NCI-H1436 (cell line): ENCODE results near the gene FHOD3.

Source experiments
- DNase-seq: peaks from one replicate; lab custom pipeline; 2025; lab: John Stamatoyannopoulos, UW

The FHOD3 gene

DNA sequence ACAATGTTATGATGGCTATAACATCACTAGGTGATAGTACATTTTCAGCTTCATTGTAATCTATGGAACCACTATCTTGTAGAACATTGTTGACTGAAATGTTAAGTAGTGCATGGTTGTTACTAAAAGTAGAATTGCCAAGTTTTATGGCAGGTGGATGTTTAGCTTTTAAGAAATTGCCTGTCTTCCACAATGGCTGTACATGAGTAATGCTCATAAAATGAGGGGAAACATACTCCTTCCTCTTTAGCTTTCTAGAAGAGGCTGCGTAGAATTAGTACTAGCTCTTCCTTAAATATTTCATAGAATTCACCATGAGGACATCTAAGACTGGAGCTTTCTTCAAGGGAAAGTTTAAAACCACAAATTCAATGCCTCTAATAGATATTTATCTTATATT lies 370.3 kb downstream of the FHOD3 start:
- no peak for DNase-seq

GRCh38 chr18:36668349-36668748 lies 370.8 kb downstream of the FHOD3 start:
- no peak for DNase-seq

DNA sequence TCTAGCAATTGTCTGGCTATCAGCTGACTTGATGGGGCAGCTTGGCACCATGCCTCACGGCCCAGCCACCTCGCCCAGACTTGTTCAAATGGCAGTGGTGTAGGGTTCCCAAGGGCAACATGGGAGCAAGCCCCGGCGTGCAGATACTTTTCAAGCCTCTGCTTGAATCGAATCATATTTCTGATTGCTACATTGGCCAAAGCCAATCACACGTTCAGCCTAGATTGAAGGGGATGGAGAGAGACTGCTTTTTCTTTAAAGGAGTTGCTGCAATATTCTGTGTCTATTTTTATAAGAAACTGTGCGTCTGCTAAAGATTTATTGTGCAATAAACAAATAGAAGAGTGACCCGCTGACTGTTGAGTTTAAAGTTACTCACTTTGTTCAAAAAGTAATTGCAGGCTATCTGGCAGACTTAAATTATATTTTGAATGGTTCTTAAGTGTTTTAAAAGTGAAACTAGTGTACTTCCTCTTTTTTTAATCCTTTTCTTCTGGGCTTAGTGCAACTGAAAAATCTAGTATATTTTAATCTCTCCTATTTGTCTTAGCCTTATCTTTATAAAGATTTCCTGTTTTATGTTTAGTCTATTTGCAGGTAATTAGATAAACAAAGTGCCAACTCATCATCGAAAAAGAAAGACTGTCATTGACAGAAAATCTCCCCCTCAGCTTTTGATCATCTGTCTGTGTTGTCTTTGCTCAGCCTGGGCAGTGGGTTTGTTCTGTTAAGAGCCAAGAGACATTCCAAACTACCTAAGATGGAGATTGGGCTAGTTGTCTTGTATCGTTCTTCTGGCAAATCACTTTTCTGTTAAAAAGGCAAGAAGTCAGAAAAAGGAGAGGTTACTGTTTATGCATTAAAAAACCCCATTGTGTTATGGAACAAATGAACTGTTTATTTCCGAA lies 375.2 kb downstream of the FHOD3 start:
- DNase-seq: peak; percentile 77

GRCh38 chr18:36673452-36673851 lies 375.9 kb downstream of the FHOD3 start:
- no peak for DNase-seq

DNA sequence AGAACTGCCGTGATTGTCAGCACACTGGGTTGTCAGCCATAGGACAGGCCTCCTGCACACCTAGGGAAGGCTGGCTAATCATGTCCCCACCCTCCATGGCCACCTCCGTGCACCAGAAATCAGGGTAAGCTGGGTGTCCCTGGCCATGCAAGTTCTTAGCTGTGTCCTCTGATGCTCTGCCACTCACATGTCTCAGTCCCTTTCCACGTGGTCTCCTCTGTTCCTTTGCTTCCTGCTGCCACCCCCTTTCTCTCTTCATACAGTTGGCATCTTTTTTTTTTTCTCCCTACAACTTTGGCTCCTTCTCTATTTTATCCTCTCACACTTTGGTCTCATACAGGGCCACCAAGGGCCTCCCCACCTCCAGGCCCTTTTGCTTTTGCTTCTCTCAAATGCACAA lies 377.6 kb downstream of the FHOD3 start:
- DNase-seq: no peak

DNA sequence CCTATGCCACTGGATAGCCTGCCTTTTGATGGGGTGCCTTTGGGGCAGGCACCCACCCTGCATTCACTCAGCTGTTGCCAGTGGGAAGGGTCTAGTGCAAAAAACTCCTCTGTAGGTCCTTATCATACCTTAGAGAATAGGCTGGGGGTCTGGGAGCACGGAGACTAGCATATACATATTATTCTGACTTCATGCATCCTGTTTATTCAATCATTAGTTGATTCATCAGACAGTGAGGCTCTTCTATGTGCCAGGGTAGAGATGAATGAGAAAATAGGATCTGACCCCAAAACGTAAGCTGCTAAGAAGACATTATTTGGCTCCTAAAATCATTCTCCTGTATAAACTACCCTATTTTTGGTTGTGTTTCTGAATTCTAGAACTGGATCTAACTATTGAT lies 378.0 kb downstream of the FHOD3 start:
- no peak for DNase-seq

DNA sequence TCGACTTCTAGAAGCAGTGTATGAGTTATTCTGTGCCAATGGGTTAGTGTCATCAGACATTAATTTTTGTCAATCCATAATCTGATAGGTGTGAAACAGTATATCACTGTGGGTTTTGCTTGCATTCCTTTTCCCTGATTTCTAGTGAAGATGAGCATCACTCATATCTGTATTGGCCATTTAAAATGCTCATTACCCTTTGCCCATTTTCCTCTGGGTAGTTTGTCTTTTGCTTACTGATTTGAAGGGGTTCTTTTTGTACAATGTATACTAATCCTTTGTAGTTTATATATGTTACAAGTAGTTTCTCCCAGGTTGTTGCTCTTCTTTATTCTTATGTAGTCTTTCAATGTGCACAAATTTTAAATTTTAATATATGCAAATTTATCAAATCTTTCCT lies 379.1 kb downstream of the FHOD3 start:
- no peak for DNase-seq

- no peak for DNase-seq
Measured at GRCh38 chr18:36680042-36680441, 382.5 kb downstream of the FHOD3 start.

DNA sequence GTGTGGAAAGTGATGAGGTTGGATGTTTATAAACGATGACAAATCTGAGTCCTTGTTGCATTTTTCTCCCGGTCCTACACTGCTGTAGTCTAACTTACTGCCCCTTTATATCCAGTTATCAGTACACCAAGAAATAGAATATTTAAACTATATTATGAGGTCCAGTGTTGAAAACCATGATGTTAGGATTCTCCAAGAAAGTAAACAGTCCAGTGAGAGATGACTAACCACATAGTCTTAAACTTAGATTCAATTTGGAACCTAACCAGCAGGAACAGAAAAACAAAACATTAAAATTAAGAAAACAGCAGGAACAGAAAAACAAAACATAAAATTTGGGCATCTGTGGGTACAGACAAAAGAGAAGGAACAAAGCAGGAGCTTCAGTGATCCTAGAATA lies 388.1 kb downstream of the FHOD3 start:
- DNase-seq: no peak

- peak; percentile 63 for DNase-seq
Measured at GRCh38 chr18:36688020-36688965, 390.8 kb downstream of the FHOD3 start.

DNA sequence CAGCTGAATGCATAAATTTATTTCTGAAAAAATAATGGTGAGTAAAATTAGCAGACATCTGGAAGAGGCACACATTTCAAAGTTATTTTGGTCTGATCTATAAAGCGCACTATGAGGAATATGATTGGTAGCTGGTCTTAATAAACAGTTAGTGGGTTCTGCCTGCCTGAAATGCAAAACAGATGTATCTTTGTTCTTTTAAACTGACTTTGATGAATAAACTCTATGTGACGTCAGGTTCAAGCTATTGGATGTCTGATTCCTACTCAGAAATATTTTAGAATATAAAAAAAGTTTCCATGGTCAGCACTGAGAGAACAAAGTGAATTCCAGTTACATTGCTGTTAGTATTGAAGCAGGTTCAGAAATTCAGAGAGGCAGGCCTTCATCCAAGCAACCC lies 394.9 kb downstream of the FHOD3 start:
- DNase-seq: no peak

- DNase-seq: no peak
Measured at GRCh38 chr18:36692921-36693332, 395.4 kb downstream of the FHOD3 start.

DNA sequence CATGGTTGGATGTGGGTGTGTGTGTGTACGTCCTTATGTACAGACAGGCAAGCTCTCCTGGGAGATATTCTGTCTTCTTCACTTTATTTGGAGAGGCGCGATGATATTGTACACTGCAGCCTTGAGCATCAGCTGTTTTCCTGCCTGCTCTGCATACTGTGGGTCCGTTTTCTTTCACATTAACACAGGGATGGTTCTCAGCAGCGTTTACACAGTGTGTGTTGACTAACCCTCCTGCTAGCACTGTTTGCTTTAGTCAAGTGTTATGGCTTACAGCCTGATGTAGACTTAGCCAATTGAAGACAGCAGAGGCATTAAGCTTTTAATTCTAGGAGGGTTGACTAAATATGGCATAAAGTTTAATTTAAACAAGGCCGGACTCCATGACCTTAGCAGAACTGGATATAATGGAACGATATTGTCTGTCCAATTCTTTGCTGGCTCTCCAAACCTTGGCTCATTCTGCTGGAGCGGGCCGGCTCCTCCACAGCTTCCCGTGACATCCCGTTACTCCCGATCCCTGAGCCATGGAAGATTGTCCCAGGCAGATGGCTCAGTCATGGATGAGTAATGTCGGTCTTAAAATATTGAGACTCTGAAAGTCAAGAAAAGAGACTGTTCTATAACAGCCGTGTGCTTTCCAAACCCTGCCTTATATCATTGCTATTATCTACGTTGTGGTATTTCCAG lies 396.6 kb downstream of the FHOD3 start:
- DNase-seq: peak; percentile 48

DNA sequence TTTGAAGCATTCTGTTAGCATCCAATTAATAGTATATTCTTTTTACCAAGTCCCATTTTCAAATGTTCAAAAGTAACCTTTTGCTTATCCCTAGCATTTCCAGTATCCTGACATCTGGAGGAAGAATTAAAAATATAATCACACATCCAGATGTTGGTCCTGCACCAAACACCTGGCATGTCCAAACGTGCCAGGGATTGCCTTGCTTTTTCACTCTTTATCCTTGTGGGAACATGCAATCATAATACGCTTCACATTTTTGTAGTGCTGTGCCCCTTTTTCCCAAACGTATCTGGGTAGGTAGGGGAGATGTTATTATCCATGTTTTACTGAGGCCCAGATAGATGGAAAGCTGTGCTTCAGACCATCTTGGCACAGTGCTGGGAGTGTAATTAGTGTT lies 398.3 kb downstream of the FHOD3 start:
- DNase-seq: no peak

DNA sequence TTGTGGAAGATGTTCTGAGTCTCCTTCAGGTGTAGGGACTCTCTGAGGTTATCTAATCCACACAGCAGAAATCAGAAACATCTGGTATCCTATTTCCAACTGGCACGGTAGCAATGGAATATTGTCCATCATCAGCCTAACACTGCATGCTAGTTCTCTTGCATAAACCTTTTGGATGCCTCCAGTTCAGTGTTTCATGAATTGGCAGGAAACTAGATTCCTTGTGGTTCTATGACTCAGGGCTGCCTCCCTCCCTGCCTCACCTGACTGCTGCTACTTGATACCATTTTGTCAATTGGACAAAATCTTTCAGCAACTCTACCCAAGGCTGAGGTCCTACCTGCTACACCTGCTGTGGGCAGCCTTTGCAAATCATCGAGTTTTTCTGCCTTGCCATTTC lies 400.4 kb downstream of the FHOD3 start:
- DNase-seq: no peak

- no peak for DNase-seq
Measured at GRCh38 chr18:36700955-36701354, 403.4 kb downstream of the FHOD3 start.

GRCh38 chr18:36702401-36703013 lies 405.0 kb downstream of the FHOD3 start:
- no peak for DNase-seq

DNA sequence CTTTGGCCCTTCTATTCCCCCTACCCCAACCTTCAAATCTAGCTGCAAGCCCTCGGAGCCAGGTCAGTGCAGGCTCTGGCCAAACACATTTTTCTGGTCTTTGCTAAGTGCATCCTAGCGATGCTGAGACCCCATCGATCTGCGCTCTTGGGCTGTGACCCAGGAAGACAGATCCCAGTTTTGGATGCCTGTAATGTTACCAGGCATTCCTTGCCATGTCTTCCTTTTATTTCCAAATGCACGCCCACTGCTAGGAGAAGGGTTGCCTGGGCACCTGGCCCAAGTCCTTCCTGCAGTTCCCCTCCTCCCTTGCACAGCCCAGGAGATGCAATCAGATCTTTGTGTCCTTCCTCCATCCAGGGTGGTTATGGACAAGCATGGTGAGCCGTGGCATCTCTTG lies 406.6 kb downstream of the FHOD3 start:
- DNase-seq: no peak

DNA sequence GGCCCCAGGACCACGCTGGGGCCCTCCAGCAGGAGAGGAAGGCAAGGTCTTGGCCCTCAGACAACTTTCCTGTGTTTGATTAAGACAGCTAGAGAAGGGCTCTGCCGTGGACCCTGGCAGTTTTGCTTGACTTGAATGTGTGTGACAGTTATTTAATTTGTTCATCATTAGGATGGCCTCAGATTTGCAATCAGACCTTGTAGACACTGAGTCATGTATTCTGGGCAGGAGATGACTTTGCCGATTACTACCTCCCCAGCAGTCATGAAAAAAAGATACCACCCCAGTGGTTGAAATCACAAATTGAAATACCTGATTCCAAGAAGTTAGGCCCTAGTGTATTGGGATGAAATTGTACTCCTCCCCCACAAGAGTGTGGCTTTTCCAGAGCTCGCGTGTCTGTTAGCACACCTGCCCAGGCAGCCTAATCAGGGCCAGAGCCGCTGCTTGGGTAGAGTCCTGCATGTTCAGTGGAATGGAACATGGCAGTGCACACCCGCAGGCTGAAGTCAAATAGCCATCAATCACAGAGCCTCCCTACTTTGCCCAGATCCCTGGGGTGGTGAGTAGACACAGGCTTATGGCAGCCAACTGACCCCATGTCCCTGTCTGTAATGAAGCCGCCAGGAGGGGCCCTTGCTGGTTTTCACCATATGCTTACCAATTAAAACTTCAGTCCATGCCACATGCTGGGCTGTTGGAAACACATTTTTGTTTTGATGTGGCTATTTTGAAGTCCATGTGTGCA lies 408.8 kb downstream of the FHOD3 start:
- DNase-seq: no peak

GRCh38 chr18:36708366-36708765 lies 410.9 kb downstream of the FHOD3 start:
- no peak for DNase-seq

- no peak for DNase-seq
Measured at GRCh38 chr18:36709315-36709714, 411.8 kb downstream of the FHOD3 start.
